NCI-H2227 (cell line): ENCODE measurements around the gene CACNA2D4.

ENCODE experiments used
- DNase-seq: peaks from one replicate; lab custom pipeline; 2025; ENCODE audit not compliant: unreplicated experiment; lab: John Stamatoyannopoulos, UW

CACNA2D4 gene

DNA sequence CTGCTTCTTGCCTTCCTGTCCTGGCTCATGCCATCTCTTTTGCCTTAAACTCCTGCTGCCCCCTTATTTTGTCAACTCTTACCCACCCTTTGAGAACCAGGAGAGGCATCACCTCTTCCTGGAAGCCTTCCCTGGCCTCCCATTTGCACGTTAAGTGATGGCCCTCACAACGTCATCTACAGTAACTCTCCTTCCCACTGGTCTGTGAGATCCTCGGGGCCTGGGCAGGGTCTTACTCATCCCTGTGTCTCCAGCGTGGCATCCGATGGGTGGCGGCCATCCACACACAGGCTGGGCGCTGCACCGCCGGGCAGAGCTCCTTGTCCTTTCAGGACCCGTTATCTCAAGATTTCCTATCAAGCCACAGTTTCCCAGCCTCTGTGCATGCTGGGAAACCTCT lies 16.8 kb upstream of the CACNA2D4 start:
- no peak for DNase-seq

DNA sequence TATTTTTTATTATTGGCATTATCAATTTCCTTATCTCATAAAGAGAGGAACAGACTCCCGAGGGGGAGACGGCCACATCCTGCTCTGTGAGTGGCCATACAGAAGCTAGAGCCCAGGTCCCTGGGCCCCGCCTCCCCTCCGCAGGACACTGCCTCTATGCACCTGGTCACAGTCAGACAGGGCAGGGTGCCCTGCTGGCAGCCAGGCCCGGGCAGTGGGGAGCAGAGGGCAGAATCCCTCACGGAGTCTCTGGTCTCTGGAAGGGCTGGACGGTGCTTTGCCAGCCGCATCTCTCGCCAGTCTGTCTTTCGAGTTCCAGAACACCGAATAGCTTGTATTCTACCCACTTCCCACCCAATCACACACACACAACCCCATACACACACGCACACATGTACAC lies 16.4 kb upstream of the CACNA2D4 start:
- DNase-seq: no peak

DNA sequence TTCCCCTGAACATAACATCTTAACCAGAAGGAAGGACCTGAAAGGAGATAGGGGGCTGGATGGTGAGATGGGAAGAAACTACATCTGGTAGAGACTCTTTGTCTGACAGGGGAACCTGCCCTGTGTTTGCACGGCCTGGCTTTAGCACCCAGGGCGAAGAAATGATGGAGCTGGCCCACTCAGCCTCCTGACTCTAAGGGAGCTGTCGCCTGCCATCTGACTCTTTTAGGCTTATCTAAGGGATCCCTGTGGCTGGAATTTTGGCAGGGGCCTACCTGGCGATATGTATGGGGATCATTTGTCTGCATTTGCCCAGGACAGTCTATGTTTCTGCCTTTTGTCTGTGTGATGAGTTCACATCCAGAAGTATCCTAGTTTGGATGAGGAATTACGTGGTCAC lies 15.6 kb upstream of the CACNA2D4 start:
- DNase-seq: no peak

DNA sequence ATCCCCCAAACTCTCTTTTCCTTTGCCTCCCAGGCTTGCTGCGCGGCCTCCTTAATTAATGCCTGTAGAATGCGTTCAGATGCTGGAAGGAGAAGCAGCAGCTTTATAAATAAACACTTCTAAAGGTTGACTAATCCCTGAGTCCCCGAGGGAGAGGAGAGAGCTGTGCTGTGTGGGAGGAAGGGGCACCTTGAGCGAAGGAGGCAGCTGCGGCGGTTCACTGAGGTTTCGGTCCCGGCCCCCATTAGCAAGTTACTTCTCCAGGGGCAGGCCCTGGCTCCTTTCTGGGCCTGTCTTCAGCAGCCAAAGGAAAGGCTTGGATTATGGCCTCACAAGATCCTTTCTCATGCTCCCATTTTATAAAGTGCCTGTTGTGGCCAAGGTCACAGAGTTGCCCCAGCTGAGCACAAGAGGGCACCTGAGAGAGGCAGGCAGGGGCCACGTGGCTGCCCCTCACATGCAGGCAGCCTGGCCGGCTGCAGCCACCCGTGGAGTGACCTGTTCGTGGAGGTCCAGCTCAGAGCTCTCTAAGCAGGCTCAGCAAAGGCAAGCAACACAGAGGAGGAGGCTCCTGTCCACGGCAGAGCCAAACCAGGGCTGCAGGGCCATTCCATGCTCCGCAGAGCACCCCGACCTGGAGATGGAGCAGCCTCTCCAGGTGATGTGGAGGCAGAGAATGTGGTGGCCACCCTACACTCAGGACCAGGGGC lies 15.0 kb upstream of the CACNA2D4 start:
- no peak for DNase-seq

DNA sequence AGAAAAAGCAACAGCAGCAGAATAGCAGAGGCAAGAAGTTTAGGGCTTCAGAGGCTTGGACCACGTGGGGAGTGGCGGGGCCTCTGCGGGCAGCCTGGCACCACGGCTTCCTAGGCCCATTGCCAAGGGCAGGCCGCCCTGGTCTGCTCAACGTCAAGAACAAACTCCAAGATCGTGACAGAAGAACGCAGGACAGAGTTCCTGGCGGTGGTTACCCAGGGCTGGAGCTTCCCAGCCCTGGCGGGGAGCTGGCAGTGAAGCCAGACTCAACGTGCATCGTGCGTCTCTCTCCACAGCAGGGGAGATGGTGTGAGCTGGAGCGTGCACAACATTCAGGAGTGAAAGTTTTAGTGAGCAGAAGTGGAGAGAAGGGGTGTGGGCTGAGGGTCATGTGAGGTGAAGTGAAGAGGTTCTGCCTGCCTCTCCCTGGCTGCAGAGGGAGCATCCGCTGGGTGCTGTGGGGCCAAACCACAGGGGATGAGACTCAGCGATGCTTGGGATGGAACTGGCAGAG lies 13.9 kb upstream of the CACNA2D4 start:
- no peak for DNase-seq

DNA sequence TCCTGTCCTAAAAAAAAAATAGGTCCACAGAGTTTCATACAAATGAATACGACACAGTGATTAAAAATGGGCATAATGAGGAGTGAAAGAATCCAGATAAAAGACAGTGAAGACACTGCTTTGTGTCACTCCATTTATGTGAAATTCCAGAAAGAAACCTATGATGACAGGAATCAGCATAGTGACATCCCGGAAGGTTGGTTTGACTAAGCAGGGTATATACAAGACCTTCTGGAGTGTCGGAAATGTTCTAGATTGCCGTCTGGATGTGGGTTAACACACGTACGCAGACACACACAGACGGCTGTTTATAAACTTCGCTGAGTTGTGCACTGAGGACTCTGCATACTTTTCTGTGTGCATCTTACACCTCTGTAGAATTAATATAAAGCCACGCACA lies 13.2 kb upstream of the CACNA2D4 start:
- DNase-seq: no peak

DNA sequence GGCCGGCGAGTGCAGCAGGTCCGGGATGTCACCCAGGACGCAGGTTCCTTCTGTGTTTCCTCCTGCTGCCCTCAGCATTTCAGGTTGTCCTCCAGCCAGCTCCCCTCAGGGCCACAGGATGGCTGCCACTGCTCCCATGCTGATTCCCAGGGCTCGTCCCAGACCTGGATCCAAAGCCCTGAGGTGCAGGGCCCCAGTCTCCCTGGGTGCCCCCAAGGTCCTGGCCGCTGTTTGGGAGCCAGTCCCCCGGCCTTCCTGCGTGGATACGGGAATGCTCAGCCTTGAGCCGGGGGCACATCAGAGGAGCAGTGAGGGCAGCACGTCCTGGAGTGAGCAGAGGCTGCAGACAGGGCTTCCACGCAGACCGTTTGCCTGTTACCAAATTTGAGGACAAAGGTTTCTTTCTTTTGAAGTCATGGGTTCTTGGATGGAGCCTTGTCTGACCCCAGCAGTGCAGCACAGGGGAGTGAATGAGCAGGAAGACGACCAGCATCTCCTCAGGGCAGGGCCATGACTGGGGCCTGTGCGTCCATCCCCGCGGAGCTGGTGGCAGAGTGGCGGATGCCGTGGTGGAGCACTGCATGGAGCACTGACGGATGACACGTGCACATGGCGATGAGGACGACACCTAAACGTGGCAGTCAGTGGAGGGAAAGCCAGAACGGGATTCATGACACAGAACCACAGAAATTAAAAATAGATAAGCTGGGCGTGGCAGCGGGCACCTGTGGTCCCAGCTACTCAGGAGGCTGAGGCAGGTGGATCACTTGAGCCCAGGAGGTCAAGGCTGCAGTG lies 12.5 kb upstream of the CACNA2D4 start:
- DNase-seq: no peak

DNA sequence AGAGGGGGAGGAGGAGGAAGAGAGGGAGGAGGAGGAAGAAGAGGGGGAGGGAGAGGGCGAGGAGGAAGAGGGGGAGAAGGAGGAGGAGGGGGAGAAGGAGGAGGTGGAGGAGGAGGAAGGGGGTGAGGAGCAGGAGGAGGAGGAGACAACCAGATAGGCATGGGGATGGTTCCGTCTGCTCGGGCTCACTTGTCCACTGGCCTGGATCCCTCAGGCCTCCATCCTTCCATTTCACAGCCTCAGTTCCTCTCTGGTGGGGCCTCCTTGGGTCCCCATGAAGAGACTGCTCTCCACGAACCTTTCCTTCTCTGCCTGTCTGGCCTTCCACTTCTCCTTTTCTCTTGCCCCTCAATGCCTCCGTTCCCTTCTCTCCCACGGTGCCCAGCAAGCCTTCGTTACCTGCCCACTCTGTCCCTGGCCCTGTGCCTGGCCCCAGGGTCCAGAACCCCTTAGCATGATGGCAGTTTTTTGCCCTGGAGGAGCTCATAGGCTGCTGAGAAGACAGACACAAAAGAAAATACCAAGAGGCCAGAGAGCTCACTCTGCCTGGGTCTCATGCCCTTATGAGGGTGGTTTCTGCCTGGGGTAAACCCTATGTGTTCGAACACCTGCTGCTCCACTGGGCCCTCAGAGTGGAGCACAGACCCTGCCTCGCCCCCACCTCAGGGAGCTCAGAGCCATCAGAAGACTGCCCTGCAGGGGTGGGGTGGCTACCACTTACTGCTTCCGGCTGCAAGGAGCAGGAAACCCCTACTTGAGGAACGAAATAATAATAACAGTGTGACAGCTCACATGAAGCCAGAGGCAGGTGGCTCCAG lies 11.7 kb upstream of the CACNA2D4 start:
- DNase-seq: no peak

DNA sequence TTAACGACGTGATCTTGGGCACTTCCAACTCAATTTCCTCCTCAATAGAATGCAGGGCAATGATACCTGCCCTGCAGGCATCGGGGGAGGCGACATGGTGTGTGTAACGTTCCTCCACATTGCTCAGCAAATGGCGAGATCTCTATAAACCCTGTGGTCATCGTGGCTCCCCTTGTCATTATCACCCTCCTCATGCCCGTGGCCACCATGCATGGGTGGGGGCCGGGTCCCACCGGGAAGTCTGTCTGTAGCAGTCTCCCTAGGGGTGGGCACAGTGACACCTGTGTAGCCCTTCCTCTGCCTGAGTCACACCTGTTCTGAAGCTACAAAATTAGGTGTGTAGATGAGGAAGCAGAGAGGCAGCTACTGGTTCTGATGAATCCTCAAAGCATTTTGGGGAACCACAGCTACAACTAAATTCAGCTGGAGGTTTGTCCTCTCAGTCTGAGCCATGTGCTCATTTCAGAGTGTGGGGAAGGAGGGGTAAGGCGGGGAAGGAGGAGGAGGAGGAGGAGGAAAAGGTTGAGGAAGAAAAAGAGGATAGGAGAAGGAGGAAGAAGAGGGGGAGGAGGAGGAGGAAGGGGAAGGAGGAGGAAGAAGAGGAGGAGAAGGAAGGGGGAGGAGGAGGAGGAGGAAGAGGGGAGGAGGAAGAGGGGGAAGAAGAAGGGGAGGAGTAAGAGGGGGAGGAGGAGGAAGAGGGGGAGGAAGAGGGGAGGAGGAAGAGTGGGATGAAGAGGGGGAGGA lies 11.0 kb upstream of the CACNA2D4 start:
- no peak for DNase-seq

DNA sequence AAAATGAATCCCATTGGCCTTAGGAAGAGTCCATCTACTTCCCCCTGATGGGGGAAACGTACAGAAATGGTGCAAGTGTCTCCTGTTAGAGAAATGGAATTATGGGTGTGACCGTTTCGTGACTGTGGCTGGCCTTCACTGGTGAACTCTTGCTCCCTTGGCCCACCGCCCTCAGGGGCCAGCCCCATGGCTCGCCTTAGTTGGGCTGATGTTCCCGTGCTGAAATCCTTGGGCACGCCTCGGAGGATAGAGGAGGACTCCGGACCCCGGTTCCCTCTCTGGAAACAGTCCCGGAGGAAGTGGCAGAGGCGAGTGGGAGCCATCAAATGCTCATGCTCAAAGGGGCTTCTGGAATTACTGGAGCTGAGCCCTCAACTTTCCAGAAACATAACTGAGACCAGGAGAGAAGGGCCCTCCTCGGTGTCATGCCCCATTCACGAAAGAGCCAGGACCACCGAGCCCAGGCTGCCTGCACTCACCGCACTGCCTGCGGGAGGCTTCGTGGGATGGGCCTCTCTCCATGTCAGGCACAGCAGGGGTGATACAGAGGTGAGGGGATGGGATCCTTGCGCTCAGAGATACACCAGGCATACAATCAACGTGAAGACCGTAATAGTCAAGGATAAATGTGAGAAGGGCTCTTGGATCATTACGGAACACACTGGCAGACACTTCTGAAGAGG lies 10.1 kb upstream of the CACNA2D4 start:
- DNase-seq: no peak

DNA sequence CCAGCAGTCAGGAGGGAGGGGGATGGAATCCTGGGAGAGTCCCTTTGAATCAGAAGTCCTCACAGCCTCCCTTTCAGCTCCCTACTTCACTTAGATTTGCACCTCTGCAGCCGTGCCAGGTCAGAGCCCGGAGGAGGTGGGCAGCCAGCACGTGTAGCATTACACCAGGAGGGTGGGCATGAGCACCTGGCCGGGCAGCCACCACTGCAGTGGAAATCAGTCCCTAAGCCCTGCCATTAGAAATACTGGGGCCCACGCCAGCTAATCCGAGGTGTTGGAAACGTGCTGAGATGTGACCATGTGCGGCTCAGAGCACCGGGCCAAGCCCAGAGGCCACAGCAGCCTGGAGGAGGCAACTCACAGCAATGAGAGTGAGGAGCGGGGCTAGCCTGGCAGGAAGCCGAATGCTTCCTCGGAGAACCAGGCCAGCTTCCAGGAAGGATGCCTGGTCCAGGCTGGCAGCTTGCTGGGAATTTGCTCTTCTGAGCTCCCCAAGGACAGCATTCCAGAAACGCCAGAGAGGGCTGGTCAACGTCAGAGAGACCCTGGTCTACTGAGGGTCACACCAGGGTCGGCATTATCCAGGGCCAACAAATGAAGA lies 9.4 kb upstream of the CACNA2D4 start:
- DNase-seq: no peak

DNA sequence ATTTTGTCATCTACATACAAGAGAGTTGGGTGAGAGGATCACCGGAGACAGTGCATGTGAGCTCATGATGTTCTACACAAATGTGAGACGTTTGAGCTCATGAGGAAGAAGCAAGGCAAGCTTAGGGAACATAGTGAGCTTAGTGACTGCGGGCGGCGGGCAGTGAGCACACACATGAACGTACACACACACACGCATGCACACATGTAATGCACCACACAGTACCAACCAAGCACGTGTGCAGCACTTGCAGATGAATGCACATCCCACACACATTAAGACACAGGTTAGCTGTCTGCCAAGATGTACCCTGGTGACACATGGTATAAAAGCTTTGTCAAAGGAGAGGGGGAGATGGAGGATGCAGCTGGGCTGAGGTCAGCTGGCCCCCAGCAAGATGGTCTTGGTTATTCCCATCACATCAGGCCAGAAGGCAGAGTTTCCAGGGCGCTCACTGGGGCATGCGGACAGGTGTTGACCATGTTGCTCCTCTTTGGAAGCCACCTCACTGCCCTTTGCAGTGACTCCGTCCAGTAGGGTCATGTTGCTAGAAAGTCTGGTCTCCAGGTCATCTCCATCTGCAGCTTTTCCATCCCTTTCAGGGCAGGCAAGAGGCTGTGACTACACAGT lies 8.7 kb upstream of the CACNA2D4 start:
- no peak for DNase-seq

DNA sequence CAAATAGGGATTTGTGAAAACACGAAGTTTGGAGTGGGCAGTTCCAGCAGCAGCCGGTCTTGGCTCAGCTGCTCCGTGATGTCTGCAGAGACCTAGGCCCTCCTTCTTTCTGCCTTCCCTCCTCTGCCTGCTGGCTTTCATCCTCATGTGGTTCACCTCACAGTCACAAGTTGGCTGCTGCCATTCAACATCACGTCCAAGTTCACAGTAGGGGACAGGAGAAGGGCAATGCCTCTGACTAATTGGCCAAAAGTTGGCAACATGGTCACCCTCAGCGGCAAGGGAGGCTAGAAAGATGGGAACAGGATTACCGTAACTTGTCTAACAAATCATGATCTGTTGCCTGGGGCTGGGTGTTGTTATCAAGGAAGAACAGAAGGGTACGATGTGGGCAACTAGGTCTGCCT lies 7.8 kb upstream of the CACNA2D4 start:
- no peak for DNase-seq

DNA sequence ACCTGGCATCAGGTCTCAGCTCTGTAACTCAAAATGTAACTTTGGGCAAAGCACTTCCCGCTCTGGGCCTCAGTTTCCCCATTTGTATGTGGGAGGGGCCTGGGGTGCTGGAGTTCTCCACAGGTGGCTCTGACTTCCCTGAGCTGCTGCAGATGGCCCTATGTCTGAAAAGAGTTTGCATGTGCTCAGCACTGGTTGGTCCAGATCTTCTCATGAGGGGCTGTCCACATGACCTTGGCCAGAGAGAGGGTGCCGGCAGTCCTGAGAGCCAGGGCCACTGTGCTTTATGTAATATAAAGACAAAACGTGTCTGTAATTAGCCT lies 7.2 kb upstream of the CACNA2D4 start:
- no peak for DNase-seq

DNA sequence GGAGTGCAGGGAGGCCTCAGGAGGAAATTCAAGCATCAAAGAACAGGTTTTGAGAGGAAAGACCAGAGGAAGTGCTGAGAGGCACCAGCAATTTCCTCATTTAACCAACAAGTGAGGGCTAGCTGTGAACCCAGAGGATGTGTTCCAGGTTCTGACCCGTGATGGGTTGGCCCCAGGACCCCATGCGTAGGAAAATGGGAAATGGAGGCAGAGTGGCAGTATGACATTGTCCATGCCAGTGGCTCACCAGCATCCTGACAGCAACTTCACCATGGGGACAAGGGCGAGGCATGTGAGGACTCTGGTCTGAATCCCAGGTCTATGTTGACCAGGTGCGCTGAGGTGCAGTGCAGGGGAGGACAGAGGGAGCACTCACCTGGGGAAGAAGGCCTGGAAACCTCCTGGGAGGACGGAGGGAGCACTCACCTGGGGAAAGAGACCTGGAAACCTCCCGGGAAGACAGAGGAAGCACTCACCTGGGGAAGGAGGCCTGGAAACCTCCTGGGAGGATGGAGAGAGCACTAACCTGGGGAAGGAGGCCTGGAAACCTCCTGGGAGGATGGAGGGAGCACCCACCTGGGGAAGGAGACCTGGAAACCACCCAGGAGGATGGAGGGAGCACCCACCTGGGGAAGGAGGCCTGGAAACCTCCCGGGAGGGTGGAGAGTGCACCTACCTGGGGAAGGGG lies 6.7 kb upstream of the CACNA2D4 start:
- DNase-seq: no peak

DNA sequence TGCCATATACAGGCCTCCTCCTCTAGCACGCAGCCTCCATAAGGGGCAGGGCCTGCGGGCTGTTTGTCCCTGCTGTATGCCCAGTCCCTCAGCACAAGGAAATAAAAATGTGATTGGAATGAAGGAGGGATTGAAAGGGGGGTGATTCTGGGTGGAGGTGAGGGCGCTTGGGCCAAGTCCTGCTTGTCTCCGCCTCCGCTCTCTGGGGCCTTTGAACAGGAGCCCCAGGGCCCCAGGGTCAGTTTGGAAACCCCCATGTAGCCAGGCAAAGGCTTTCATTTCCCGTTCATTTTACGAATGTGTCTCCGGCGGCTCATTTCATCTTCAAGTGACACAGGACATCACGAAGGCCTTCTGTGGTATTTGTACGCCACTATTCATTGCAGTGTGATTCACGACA lies 4.5 kb upstream of the CACNA2D4 start:
- DNase-seq: no peak

DNA sequence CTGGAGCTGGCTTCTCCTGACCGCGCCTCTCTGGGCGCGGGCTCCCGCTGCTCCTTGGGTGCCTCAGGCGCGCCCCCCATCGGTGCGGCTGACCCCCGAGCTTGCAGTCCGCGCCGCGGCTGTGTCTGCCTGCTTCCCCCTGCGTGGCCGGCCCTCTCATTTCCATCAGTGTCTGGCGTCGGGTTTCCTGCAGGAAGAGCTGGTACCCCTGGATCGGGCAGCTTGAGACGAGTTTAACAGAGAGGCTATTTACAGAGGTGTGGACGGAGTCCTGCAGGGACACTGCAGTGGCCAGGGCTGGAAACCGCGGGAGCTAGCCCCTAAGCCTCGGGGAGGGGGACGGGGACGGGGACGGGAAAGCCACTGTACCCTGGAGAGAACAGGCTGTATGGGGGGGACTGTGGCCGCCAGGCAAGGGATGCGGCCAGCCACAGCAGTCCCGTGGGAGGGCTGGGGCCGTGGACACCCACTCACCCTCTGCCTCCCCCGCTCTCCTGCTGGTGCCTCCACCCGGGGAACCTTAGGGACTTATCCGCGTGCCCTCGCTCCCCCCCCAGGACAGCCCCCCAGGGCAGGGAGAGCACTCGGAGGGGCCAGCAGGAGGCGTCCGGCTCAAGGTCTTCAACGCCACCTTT lies 3.7 kb upstream of the CACNA2D4 start:
- DNase-seq: no peak

DNA sequence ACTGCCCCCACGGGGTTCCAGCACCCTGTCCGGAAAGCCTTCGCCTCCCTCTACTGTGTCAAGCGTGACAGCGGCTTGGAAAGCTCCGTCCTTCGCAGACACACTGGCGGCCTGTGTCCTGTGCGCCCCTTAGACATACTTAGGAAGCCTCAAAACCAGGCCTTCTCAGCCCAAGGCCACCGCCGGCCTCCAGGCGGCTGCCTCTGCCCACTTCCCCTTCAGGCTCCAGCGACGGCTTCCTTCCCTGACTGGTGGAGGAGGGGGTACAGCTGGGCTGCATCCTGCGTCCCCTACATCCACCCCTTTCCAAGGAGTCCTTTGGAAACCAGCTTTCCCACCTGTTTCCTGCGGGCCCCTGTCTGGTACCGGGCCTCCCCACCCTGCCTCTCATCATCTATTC lies 2.5 kb upstream of the CACNA2D4 start:
- DNase-seq: no peak

DNA sequence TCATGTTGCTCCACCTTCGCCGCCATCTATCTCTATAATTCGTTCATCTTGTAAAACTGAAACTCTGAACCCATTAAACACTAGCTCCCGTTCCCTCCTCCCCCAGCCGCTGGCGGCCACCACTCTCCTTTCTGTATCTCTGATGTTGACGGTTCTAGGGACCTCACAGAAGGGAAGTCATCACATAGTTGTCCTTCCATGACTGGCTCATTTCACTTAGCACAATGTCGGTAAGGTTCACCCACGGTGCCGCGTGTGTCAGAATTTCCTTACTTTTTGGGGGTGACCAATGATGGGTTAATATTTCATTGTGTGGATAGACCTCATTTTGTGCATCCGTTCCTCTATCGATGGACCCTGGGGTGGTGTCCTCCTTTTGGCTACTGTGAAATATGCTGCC lies 2.0 kb upstream of the CACNA2D4 start:
- DNase-seq: no peak
